GM13977 (cell line): ENCODE data around the gene OSBPL3.

Experiments
- DNase-seq: peaks from one replicate; pipeline ENCODE4 v3.0.0; 2012; ENCODE audit warnings: low spot score
- CTCF ChIP-seq: IDR thresholded peaks from 2 replicates; pipeline ENCODE4 v1.5.1; 2012; ENCODE audit warnings: mild to moderate bottlenecking, control low read depth; ENCODE audit not compliant: insufficient read depth; ENCODE audit errors: extremely low read depth, missing control alignments
- in situ Hi-C: fragments of 300-500 bp; cut with MboI; formaldehyde crosslinking; loops from one replicate; pipeline ENCODE4 v1.12.0; 2022; ENCODE audit warnings: low sequenced_read_pairs, low pct_unique_long_range_greater_than_20kb, mixed read lengths, inconsistent platforms; ENCODE audit not compliant: unreplicated experiment

Gene OSBPL3

GRCh38 chr7:24788961-24789576 lies 190.9 kb downstream of the OSBPL3 start:
- TF ChIP-seq CTCF, result no peak
- no peak for DNase-seq
- in situ Hi-C loops, result no loop called here

GRCh38 chr7:24788075-24788474 lies 191.9 kb downstream of the OSBPL3 start:
- in situ Hi-C loops, result no loop called here
- no peak for DNase-seq
- TF ChIP-seq CTCF, result peak; percentile 45

- no peak for TF ChIP-seq CTCF
- no peak for DNase-seq
- in situ Hi-C loops, result no loop called here
These were observed 193.0 kb downstream of the OSBPL3 start for GRCh38 chr7:24786941-24787340.

- no peak for TF ChIP-seq CTCF
- DNase-seq, result no peak
- in situ Hi-C loops, result no loop called here
These were observed 193.7 kb downstream of the OSBPL3 start for GRCh38 chr7:24786306-24786705.

- TF ChIP-seq CTCF, result no peak
- no peak for DNase-seq
- in situ Hi-C loops, result no loop called here
These were observed 195.7 kb downstream of the OSBPL3 start for GRCh38 chr7:24784277-24784676.

GRCh38 chr7:24783698-24784097 lies 196.3 kb downstream of the OSBPL3 start:
- TF ChIP-seq CTCF, result no peak
- no peak for DNase-seq
- in situ Hi-C loops, result no loop called here
